HAP-1 (cell line): ENCODE results near the gene KRT35.

Experiments used
- DNase-seq, 2 experiments: peaks; one replicate each; pipeline ENCODE4 v3.0.0-alpha.2; 2016 to 2020; ENCODE audit warnings: low spot score in 2 of 2
- H3K27me3 ChIP-seq: fragments of 250-450 bp; sonication (Bioruptor Pico); 2 replicates; pipeline ENCODE4 v1.5.1; 2020; ENCODE audit warnings: low read depth, mild to moderate bottlenecking, moderate library complexity
- H3K36me3 ChIP-seq: fragments of 250-450 bp; sonication (Bioruptor Pico); replicated peaks from 2 replicates; pipeline ENCODE4 v1.5.1; 2020; ENCODE audit warnings: mild to moderate bottlenecking
- H3K4me1 ChIP-seq: fragments of 250-450 bp; sonication (Bioruptor Pico); 2 replicates; pipeline ENCODE4 v1.5.1; 2020; ENCODE audit warnings: mild to moderate bottlenecking
- H3K4me3 ChIP-seq: fragments of 250-450 bp; sonication (Bioruptor Pico); 2 replicates; pipeline ENCODE4 v1.5.1; 2020; ENCODE audit warnings: mild to moderate bottlenecking, moderate library complexity
- H3K9me3 ChIP-seq: fragments of 250-450 bp; sonication (Bioruptor Pico); 2 replicates; pipeline ENCODE4 v1.5.1; 2020; ENCODE audit warnings: mild to moderate bottlenecking, moderate library complexity
- in situ Hi-C: fragments of 300-500 bp; cut with MboI; formaldehyde crosslinking; loops from 3 replicates; pipeline ENCODE4 v1.14.3; 2020; ENCODE audit warnings: low sequenced_read_pairs, inconsistent platforms, mixed read lengths

The KRT35 gene

GRCh38 chr17:41468346-41468745, 12.6 kb downstream of the KRT35 start:
- Histone ChIP-seq H3K4me3 (no peak overlapping the region), H3K27me3 (no peaks in the 10 kb centered on the region; the same call in 1 of the 2 replicates), H3K9me3 (0 out of 2 replicates have a peak, but pooled peaks cover 2% of the 10 kb centered on the region), H3K36me3 (no peaks in the 10 kb centered on the region), H3K4me1 (no peaks in the 10 kb centered on the region)
- in situ Hi-C loops, result no loop called here
- no peak for DNase-seq

- no peak overlapping the region for H3K4me3 ChIP-seq
- no peaks in the 10 kb centered on the region for H3K36me3 ChIP-seq
- DNase-seq, result no peak
- no peaks in the 10 kb centered on the region; the same call in 1 of the 2 replicates for H3K27me3 ChIP-seq
- in situ Hi-C loops, result no loop called here
- H3K9me3 ChIP-seq, result 0 out of 2 replicates have a peak, but pooled peaks cover 2% of the 10 kb centered on the region
- no peaks in the 10 kb centered on the region for H3K4me1 ChIP-seq
These were observed 13.4 kb downstream of the KRT35 start for GRCh38 chr17:41467561-41467960.

GRCh38 chr17:41466988-41467387, 14.0 kb downstream of the KRT35 start, which contains the start of gene KRT32:
KRT32 (minus strand) TSS chr17:41467386; CDS start chr17:41467325, 61 bp downstream.
- Histone ChIP-seq H3K9me3 (0 out of 2 replicates have a peak, but pooled peaks cover 1% of the 10 kb centered on the region), H3K4me1 (no peaks in the 10 kb centered on the region), H3K4me3 (no peak within 1 kb of the TSS), H3K36me3 (no peaks in the 10 kb centered on the region), H3K27me3 (no peaks in the 10 kb centered on the region; the same call in 1 of the 2 replicates)
- in situ Hi-C loops, result no loop called here
- no peak for DNase-seq

- no peak for DNase-seq
- in situ Hi-C loops, result no loop called here
These were observed 16.3 kb downstream of the KRT35 start for GRCh38 chr17:41464682-41465081.

GRCh38 chr17:41464173-41464572, 16.8 kb downstream of the KRT35 start:
- H3K27me3 ChIP-seq, result no peaks in the 10 kb centered on the region; the same call in 1 of the 2 replicates
- in situ Hi-C loops, result no loop called here
- no peaks in the 10 kb centered on the region for H3K9me3 ChIP-seq
- no peaks in the 10 kb centered on the region for H3K4me1 ChIP-seq
- H3K36me3 ChIP-seq, result no peaks in the 10 kb centered on the region
- H3K4me3 ChIP-seq, result no peak overlapping the region
- no peak for DNase-seq

More at GRCh38 chr17:41464682-41465081, 16.3 kb downstream of the KRT35 start:
- Histone ChIP-seq H3K36me3 (no peaks in the 10 kb centered on the region), H3K4me3 (no peak overlapping the region), H3K27me3 (no peaks in the 10 kb centered on the region; the same call in 1 of the 2 replicates), H3K4me1 (no peaks in the 10 kb centered on the region), H3K9me3 (no peaks in the 10 kb centered on the region)

GRCh38 chr17:41463746-41464145, 17.2 kb downstream of the KRT35 start:
- H3K9me3 ChIP-seq, result no peaks in the 10 kb centered on the region
- no peaks in the 10 kb centered on the region; the same call in 1 of the 2 replicates for H3K27me3 ChIP-seq
- H3K4me3 ChIP-seq, result no peak overlapping the region
- no peaks in the 10 kb centered on the region for H3K4me1 ChIP-seq
- in situ Hi-C loops, result no loop called here
- DNase-seq, result no peak
- H3K36me3 ChIP-seq, result no peaks in the 10 kb centered on the region

GRCh38 chr17:41462705-41463104, 18.2 kb downstream of the KRT35 start:
- Histone ChIP-seq H3K4me1 (no peaks in the 10 kb centered on the region), H3K4me3 (no peak overlapping the region), H3K27me3 (no peaks in the 10 kb centered on the region; the same call in 1 of the 2 replicates), H3K9me3 (no peaks in the 10 kb centered on the region), H3K36me3 (no peaks in the 10 kb centered on the region)
- in situ Hi-C loops, result no loop called here
- DNase-seq, result no peak

GRCh38 chr17:41457676-41458075, 23.3 kb downstream of the KRT35 start:
- in situ Hi-C loops, result no loop called here
- no peak for DNase-seq
- H3K36me3 ChIP-seq, result no peaks in the 10 kb centered on the region

GRCh38 chr17:41456204-41456603, 24.7 kb downstream of the KRT35 start:
- Histone ChIP-seq H3K27me3 (no peaks in the 10 kb centered on the region), H3K9me3 (no peaks in the 10 kb centered on the region), H3K4me3 (no peak overlapping the region), H3K4me1 (no peaks in the 10 kb centered on the region), H3K36me3 (no peaks in the 10 kb centered on the region)
- no peak for DNase-seq
- in situ Hi-C loops, result no loop called here

More at GRCh38 chr17:41457676-41458075, 23.3 kb downstream of the KRT35 start:
- H3K4me1 ChIP-seq, result no peaks in the 10 kb centered on the region
- no peaks in the 10 kb centered on the region for H3K27me3 ChIP-seq
- H3K9me3 ChIP-seq, result no peaks in the 10 kb centered on the region
- H3K4me3 ChIP-seq, result no peak overlapping the region

GRCh38 chr17:41455236-41455635, 25.7 kb downstream of the KRT35 start:
- no peak for DNase-seq
- H3K4me1 ChIP-seq, result no peaks in the 10 kb centered on the region
- H3K4me3 ChIP-seq, result no peak overlapping the region
- in situ Hi-C loops, result no loop called here
- H3K36me3 ChIP-seq, result no peaks in the 10 kb centered on the region
- H3K9me3 ChIP-seq, result no peaks in the 10 kb centered on the region
- H3K27me3 ChIP-seq, result no peaks in the 10 kb centered on the region; the same call in 1 of the 2 replicates

GRCh38 chr17:41453066-41453465, 27.9 kb downstream of the KRT35 start:
- in situ Hi-C loops, result no loop called here
- Histone ChIP-seq H3K4me1 (no peaks in the 10 kb centered on the region), H3K27me3 (no peaks in the 10 kb centered on the region; the same call in 1 of the 2 replicates), H3K9me3 (no peaks in the 10 kb centered on the region), H3K36me3 (no peaks in the 10 kb centered on the region), H3K4me3 (no peak overlapping the region)
- DNase-seq, result no peak

- no peaks in the 10 kb centered on the region for H3K9me3 ChIP-seq
- H3K36me3 ChIP-seq, result no peaks in the 10 kb centered on the region
- in situ Hi-C loops, result no loop called here
- no peaks in the 10 kb centered on the region for H3K4me1 ChIP-seq
- DNase-seq, result no peak
- no peaks in the 10 kb centered on the region; the same call in 1 of the 2 replicates for H3K27me3 ChIP-seq
- no peak overlapping the region for H3K4me3 ChIP-seq
These were observed 28.7 kb downstream of the KRT35 start for GRCh38 chr17:41452281-41452680.

- H3K9me3 ChIP-seq, result no peaks in the 10 kb centered on the region
- no peak overlapping the region for H3K4me3 ChIP-seq
- no peaks in the 10 kb centered on the region for H3K36me3 ChIP-seq
- no peaks in the 10 kb centered on the region for H3K4me1 ChIP-seq
- H3K27me3 ChIP-seq, result no peaks in the 10 kb centered on the region; the same call in 1 of the 2 replicates
- in situ Hi-C loops, result no loop called here
- DNase-seq, result no peak
These were observed 29.7 kb downstream of the KRT35 start for GRCh38 chr17:41451154-41451728.

- Histone ChIP-seq H3K9me3 (no peaks in the 10 kb centered on the region), H3K36me3 (no peaks in the 10 kb centered on the region), H3K4me3 (no peak overlapping the region), H3K4me1 (no peaks in the 10 kb centered on the region), H3K27me3 (no peaks in the 10 kb centered on the region; the same call in 1 of the 2 replicates)
- DNase-seq, result no peak
- in situ Hi-C loops, result no loop called here
These were observed 31.9 kb downstream of the KRT35 start for GRCh38 chr17:41449008-41449407.
